H1 (cell line): ENCODE results near the gene SLC24A3.

ENCODE experiments used
- ASH2L ChIP-seq: fragments of 200-600, 300-600 bp; sonication (generic); IDR thresholded peaks from one replicate; pipeline ENCODE4 v1.7.1; 2017; ENCODE audit warnings: low read length
- ATF2 ChIP-seq: IDR thresholded peaks from 2 replicates; pipeline ENCODE4 v1.6.1; 2012; ENCODE audit warnings: low read length, inconsistent platforms
- BRCA1 ChIP-seq: IDR thresholded peaks from 2 replicates; pipeline ENCODE4 v1.6.1; 2012; ENCODE audit warnings: low read depth, low read length, improper control_type of control experiment
- CTCF ChIP-seq, 3 experiments: IDR thresholded peaks; 1 replicate in 2 of 3; 2 replicates in 1 of 3; pipeline versions ENCODE4 v1.5.1 to v1.6.1; 2011; ENCODE audit warnings: low read length in 3 of 3, mild to moderate bottlenecking in 3 of 3, inconsistent platforms in 2 of 3, low read depth in 1 of 3, moderate library complexity in 1 of 3; ENCODE audit not compliant: insufficient read depth in 1 of 3; ENCODE audit errors: control extremely low read depth in 1 of 3
- EP300 ChIP-seq, 2 experiments: IDR thresholded peaks; 1 replicate in 1 of 2; 2 replicates in 1 of 2; pipeline ENCODE4 v1.6.1; 2011 to 2012; ENCODE audit warnings: low read depth in 2 of 2, low read length in 2 of 2, mild to moderate bottlenecking in 2 of 2, borderline replicate concordance in 1 of 2, inconsistent platforms in 1 of 2, moderate library complexity in 1 of 2
- EZH2 ChIP-seq: fragments of 200-600 bp; sonication (generic); IDR thresholded peaks from 2 replicates; pipeline ENCODE4 v1.7.1; 2012; ENCODE audit warnings: low read depth, mild to moderate bottlenecking, moderate library complexity, low read length, inconsistent platforms; ENCODE audit not compliant: severe bottlenecking
- FOSL1 ChIP-seq: IDR thresholded peaks from 2 replicates; pipeline ENCODE4 v1.6.1; 2011; ENCODE audit warnings: mild to moderate bottlenecking, low read depth, low read length, moderate library complexity; ENCODE audit not compliant: insufficient read depth
- MAX ChIP-seq: IDR thresholded peaks from 2 replicates; pipeline ENCODE4 v1.6.1; 2012; ENCODE audit warnings: inconsistent platforms
- POLR2A ChIP-seq, 2 experiments: IDR thresholded peaks; 1 replicate in 1 of 2; 2 replicates in 1 of 2; pipeline ENCODE4 v1.6.1; 2011; ENCODE audit warnings: low read depth in 2 of 2, low read length in 2 of 2, mild to moderate bottlenecking in 2 of 2; ENCODE audit errors: control extremely low read depth in 1 of 2
- TEAD4 ChIP-seq: IDR thresholded peaks from 2 replicates; pipeline ENCODE4 v1.6.1; 2012; ENCODE audit warnings: low read depth, low read length, inconsistent platforms, mixed read lengths
- USF2 ChIP-seq: IDR thresholded peaks from 2 replicates; pipeline ENCODE4 v1.6.1; 2011; ENCODE audit warnings: low read length, improper control_type of control experiment
- YY1 ChIP-seq: IDR thresholded peaks from 2 replicates; pipeline ENCODE4 v1.6.1; 2011; ENCODE audit warnings: low read depth, mild to moderate bottlenecking, low read length

GRCh38 chr20:19660808-19661378, 448.5 kb downstream of the SLC24A3 start:
- TF ChIP-seq EP300 (IDR thresholded peaks at IDR 0.05; ENCODE audit: borderline replicate concordance in 1 of 2, low read depth in 2 of 2, low read length in 2 of 2) = no peak
- TF ChIP-seq CTCF (IDR thresholded peaks at IDR 0.05; ENCODE audit: control extremely low read depth in 1 of 3, insufficient read depth in 1 of 3, low read depth in 1 of 3, low read length in 3 of 3) = no peak
- no peak for TF ChIP-seq ATF2
- no peak for TF ChIP-seq ASH2L
- TF ChIP-seq TEAD4 = no peak
- no peak for TF ChIP-seq FOSL1
- no peak for TF ChIP-seq USF2
- no peak for TF ChIP-seq MAX
- TF ChIP-seq EZH2 = no peak
- no peak for TF ChIP-seq BRCA1
- no peak for TF ChIP-seq POLR2A (IDR thresholded peaks at IDR 0.05; ENCODE audit: control extremely low read depth in 1 of 2, low read depth in 2 of 2, low read length in 2 of 2)
- no peak for TF ChIP-seq YY1
